HG03460 (cell line): ENCODE measurements around the gene CYP4B1.
"Not testable (repeated sequence)": the region's sequence is repeated elsewhere in the genome, so short reads cannot be mapped to it uniquely, and the experiment has no call there.

Experiments
- ATAC-seq: cut with Tn5 transposase; IDR thresholded peaks from one replicate; pipeline ENCODE4 v1.9.1; 2021; ENCODE audit not compliant: unreplicated experiment

Gene CYP4B1

DNA sequence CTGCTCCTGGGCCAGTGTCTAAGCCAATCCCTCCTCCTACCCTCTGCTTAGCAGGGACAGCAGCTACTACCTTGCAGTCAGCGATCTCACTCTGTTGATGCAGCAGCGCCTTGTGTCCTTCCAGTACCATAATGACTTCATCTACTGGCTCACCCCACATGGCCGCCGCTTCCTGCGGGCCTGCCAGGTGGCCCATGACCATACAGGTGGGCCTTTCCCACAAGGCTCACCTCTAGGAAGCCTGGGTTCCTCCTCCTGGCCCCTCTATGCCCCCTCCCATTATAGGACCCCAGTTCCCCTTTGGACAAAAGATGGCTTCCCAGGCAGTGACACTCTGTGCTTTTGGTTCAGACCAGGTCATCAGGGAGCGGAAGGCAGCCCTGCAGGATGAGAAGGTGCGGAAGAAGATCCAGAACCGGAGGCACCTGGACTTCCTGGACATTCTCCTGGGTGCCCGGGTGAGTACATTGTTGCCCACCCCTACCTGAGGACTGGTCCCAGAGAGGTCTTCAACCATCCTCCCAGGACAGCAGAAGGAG, 15.1 kb downstream of the CYP4B1 start:
- no peak for ATAC-seq

DNA sequence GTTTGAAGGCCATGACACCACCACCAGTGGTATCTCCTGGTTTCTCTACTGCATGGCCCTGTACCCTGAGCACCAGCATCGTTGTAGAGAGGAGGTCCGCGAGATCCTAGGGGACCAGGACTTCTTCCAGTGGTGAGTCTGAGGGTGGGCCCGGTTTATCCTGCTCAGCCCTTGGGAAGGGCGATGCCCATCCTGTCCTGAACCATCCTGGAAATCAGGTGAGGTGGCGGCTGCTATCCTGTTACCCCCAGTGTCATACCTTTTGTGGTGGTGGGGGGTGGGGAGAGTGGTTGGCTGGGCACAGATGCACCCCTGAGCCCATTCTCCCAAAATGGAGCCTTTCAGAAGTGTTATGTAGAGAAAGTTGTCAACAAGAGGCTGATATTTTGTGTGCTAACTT, 16.3 kb downstream of the CYP4B1 start:
- no peak for ATAC-seq

DNA sequence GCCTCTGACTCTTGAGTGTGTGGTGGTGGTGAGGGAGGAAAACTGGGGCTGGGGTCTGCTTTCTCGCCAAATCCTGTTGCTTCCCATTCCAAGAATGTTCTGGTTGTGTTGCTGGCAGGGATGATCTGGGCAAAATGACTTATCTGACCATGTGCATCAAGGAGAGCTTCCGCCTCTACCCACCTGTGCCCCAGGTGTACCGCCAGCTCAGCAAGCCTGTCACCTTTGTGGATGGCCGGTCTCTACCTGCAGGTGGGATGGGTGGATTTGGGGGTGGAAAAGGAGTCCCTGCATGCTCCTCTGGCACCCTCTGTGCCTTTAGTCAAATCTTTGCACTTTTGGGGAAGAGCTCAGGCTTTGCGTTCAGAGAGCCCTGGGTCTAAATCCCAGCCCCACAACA, 18.1 kb downstream of the CYP4B1 start:
- ATAC-seq: no peak

DNA sequence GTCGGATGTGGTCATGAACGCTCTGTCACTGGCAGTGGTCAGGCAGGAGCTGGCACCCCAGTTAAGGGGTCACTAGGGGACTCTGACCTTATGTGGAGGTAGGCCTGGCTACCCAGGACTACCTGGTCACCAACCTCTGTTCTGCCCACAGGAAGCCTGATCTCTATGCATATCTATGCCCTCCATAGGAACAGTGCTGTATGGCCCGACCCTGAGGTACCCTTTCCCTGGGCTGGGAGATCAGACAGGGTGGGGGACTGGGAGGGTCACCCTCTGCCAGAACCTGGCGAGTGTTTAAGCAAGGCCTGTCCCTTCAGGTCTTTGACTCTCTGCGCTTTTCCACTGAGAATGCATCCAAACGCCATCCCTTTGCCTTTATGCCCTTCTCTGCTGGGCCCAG, 19.0 kb downstream of the CYP4B1 start:
- ATAC-seq: no peak

DNA sequence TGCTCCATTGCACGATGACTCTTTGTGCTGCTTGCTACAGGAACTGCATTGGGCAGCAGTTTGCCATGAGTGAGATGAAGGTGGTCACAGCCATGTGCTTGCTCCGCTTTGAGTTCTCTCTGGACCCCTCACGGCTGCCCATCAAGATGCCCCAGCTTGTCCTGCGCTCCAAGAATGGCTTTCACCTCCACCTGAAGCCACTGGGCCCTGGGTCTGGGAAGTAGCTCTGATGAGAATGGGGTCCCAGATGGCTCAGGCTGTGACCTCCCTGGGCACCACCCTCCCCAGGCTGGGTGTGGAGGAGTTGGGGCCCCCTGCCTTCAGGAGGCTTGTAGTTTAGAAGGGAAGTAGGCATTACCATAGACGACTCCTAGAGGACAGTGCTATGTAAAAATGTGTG, 19.7 kb downstream of the CYP4B1 start:
- ATAC-seq: no peak

DNA sequence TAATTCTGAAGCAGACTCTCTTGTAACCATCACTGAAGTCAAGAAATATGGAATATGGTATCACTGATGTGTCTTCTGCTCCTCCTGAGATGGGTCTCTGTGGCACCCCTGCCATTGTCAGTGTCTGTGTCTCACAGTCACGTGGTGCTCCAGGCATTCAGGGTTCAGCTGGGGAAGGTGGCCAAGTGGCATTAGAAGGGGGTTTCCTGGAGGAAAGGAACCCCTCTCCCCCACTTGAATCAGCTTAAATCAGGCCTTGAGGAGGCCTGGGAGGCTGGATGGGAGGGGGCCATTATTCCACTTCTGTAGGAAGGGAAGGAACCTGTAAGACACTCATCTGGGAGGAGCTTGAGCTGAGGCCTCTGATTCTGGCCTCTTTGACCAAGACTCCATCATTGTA, 20.5 kb downstream of the CYP4B1 start:
- ATAC-seq: no peak

DNA sequence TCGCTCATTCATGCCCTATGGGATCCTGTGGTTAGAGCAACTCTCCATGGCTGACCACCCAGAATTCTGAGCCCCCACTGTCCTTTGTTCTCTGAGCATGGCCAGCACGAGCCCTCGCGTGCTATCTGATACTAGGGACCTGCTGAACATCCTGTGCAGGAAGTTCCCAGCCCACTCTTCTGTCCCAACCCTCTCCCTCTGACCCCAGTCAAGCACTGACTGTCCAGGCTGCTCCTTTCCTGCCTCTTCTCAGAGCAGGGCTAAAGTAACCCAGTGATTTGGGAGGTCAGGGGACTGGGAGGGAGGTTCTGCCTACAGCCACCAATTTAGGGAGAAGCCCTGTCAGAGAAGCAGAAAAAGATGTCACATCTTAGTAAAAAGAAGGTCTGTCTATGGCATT, 21.2 kb downstream of the CYP4B1 start:
- ATAC-seq: no peak

DNA sequence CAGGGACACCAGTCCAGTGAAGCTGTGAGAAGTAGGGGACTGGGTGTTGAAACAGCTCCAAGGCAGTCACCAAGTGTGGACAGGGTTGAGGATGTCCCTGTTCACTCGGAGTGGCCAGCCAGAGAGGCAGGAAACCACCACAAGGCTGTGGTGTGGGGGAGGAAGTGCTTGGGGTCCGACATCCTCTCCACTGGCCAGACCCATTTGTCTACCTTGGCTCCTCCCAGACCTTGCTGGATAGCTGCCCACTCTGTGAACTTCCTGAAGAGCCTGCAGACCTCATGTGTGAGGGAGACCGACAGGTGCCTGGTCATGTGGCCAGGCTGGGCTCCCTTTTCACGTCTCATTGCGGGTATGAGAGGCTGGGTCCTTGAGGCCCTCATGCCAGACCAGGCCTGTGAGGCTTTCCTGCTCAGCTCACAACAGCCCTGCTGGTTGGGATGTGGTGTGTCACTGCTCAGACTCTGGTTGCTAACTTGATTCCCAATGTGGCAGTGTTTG, 21.8 kb downstream of the CYP4B1 start:
- ATAC-seq: no peak

DNA sequence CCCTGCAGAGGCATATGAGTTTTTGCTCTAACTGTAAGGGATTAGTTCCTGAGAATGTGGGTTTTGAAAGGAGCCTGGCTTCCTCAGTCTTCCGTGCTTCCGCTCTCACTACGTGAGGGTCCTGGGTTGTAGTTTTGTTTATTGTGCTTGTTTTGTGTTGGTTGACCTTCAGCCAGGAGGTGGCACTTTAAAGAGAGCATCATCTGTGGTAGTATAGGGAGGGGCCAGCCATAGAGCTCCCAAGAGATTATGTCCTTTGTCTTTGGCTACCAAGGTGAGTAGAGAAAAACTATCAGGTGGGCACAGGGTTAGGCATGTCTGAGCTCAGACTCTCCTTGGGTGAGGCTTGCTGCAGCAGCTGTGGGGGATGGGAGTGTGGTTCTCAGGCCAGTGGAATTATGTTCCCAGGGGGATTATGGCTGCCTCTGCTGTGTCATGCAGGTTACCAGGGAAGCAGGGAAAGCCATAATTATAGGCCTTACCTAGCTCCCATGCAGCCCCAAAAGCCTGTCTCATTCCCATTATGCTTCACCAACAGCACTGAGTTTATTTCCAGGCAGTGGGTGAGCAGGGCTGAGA, 23.5 kb downstream of the CYP4B1 start:
- no peak for ATAC-seq

DNA sequence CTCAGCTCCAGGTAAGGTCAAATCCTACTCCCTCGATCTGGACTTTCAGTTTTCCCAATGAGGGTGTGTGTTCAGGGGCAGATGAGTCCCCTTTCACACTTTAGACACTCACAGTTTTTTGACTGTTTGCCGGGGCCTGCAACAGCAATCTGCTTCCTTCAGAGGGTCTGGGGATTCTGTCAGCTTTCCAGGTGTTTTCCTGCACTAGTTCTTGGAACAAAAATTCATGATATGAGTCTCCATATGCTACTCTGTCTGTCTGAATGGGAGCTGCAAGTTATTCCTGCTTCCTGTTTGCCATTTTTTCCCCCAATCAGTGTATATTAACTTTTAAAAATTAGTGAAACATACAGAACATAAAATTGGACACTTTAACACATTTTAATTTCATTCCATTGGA, 24.3 kb downstream of the CYP4B1 start:
- no peak for ATAC-seq

DNA sequence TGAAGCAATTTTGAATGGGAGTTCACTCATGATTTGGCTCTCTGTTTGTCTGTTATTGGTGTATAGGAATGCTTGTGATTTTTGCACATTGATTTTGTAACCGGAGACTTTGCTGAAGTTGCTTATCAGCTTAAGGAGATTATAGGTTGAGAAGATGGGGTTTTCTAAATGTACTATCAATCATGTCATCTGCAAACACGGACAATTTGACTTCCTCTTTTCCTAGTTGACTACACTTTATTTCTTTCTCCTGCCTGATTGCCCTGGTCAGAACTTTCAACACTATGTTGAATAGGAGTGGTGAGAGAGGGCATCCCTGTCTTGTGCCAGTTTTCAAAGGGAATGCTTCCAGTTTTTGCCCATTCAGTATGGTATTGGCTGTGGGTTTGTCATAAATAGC, 28.0 kb downstream of the CYP4B1 start:
- ATAC-seq: not testable (repeated sequence)

DNA sequence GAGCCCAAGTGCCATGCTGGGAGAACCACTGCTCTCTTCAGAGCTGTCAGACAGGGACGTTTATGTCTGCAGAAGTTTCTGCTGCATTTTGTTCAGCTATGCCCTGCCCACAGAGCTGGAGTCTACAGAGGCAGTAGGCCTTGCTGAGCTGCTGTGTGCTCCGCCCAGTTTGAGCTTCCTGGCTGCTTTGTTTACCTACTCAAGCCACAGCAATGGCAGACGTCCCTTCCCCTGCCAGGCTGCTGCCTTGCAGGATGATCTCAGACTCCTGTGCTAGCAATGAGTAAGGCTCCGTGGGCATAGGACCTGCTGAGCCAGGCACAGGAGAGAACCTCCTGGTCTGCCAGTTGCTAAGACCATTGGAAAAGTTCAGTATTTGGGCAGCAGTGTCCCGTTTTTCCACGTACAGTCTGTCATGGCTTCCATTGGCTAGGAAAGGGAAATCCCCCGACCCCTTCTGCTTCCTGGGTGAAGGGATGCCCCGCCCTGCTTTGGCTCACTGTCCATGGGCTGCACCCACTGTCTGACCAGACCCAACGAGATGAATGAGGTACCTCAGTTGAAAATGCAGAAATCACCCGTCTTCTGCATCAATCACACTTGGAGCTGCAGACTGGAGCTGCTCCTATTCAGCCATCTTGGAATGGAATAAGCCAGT, 31.9 kb downstream of the CYP4B1 start:
- no peak for ATAC-seq

DNA sequence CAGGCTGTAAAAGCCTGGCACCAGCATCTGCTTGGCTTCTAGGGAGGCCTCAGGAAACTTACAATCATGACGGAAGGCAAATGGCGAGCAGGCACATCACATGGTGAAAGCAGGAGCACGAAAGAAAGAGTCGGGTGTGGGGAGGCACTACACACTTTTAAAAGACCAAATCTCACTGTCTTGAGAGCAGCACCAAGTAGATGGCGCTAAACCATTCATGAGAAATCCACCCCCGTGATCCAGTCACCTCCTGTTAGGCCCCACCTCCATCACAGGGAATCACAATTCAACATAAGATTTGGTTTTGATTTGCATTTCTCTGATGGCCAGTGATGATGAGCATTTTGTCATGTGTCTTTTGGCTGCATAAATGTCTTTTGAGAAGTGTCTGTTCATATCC, 36.6 kb downstream of the CYP4B1 start:
- ATAC-seq: not testable (repeated sequence)

DNA sequence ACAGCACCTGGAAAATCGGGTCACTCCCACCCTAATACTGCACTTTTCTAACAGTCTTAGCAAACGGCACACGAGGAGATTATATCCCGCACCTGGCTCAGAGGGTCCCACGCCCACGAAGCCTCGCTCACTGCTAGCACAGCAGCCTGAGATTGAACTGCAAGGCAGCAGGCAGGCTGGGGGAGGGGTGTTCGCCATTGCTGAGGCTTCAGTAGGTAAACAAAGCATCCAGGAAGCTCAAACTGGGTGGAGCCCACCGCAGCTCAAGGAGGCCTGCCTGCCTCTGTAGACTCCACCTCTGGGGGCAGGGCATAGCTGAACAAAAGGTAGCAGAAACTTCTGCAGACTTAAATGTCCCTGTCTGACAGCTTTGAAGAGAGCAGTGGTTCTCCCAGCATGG, 47.5 kb downstream of the CYP4B1 start:
- not testable (repeated sequence) for ATAC-seq

DNA sequence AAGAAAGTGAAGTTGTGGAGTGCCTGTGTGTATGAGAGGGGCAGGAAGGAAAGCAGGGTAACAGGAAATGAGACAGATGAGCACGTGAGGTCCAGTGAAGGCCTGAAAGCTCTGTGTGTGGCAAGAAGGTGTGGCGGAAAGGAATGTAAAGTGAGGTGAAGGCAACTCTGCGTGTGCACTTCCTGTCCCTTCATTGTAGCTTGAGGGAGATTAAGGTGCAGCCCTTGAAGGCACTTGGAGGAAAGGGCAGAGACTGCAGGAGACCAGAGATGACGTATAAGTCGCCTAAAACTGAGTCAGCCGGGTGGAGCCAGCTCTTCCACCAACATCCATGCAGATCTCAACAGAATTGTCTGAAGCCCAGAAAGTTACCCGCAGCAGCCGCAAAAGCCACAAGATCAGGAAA, 58.8 kb downstream of the CYP4B1 start:
- not testable (repeated sequence) for ATAC-seq

DNA sequence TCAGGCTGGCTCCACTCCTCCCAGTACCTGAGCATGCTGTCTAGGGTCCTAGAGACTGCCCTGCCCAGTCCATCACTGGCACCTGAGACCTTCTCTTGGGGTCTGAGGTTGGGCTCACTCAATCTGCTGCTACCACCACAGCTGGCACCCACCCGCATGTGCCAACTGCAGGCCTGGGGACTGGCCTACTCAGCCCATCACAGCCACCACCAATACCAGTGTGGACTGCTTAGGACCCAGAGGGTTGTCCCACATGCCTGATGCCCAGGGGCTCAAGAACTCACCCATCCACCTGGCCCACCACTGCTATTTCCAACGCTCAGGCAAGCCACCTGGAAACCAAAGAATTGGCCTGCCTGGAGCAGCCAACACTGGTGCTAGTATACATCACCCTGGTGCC, 63.5 kb downstream of the CYP4B1 start:
- no peak for ATAC-seq
